Activated T-helper 9 cell treated with anti-CD3 and anti-CD28 coated beads, Interleukin-2, amount 50 U/mL, for 16 hours (primary cell): Measurements from ENCODE around the gene CHCHD6.

Experiments used
- DNase-seq: peaks from one replicate; pipeline ENCODE4 v3.0.0-alpha.2; 2020; ENCODE audit warnings: low read depth

CHCHD6 gene

DNA sequence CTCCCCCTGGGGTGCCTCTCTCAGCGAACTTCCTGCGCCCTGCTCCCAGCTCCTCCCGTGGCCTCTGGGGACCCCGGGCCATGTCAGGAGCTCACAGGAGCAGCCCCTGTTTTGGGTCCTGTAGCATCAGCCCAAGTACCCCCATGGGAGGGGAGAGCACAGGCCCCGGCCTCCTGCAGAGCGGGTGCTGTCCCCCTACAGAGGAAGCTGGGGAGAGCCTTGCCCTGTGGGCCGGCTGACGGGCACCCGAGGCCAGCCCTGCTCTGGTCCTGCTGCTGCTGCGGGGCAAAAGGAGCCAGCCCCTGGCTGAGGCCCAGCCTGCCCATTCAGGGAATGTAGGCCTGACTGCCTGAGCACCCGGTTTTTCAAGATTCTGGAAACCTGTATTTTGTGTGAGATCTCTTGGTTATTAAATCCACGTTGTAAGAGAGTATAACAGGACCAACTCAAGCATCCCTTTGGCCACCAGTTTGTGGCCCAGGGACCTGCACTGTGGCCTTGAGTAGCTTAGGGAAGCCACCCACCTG is 291.3 kb downstream of the CHCHD6 start:
- DNase-seq, result no peak

GRCh38 chr3:126995926-126996512 is 292.0 kb downstream of the CHCHD6 start:
- no peak for DNase-seq

GRCh38 chr3:126996905-126997304 is 292.9 kb downstream of the CHCHD6 start:
- no peak for DNase-seq

DNA sequence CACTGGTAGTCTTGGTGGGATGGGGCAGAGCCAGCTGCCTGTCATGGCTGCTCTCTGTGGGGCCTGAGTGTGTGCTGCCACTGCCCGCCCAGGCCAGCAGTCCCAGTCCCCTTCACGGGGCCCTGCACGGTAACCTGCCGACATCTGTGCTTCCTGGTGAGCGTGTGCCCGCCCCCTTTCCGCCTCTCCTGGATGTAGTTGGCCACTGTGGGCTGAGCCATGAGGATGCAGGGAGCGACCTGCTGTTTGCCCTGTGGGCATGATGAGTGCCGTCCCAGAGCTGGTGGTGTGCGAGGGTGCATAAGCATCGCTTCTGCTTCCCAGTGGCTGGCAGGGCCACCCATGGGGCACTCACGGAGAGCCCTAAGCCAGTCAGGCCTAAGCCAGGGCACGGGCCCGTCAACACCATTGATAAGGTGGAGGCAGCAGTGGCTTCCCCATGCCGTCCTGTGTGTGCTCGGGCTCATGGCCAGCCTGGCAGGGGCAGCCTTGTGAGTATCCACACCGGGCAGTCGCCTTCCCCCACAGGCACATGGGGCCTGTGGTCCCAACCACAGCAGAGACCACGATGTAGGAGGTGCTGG is 293.5 kb downstream of the CHCHD6 start:
- no peak for DNase-seq

DNA sequence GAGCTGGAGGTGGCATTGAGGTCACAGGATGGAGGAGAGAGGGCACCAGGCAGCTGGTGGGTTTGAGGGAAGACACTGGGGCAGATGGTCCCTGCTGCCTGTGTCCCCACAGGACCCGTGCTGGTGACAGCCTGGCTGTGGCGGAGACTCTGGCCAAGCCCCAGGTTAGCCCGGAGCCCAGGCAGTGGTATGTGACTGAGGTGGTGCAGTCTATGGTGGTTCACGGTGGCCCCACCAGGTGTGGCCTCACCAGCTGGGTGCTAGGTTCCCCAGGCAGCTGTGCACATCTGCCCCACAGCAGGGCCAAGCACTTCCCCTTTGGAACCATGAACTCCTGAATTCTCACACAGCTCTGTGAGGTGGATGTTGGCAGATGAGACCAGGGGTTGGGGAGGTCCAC is 294.3 kb downstream of the CHCHD6 start:
- DNase-seq, result no peak

DNA sequence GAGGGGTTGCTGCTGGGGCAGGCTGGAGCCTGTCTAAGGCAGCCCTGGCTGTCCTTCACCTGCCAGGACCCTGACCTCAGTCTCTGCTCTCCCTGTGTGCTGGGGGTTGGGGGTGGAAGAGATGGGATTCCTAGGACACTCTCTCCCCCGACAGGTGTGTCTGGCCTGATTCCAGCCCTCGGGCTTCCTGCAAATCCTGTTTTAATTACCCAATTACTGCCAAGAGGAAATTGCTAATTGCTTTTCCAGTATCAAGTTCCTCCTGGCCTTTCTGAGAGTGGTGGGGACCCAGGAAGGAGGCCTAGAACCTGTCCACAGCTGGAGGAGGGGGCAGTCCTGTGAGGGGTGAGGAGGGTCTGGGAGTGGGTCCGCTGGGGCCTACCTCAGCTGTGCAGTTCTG is 294.7 kb downstream of the CHCHD6 start:
- DNase-seq, result no peak

- DNase-seq, result no peak
Measured at GRCh38 chr3:126999383-126999782, 295.3 kb downstream of the CHCHD6 start.

DNA sequence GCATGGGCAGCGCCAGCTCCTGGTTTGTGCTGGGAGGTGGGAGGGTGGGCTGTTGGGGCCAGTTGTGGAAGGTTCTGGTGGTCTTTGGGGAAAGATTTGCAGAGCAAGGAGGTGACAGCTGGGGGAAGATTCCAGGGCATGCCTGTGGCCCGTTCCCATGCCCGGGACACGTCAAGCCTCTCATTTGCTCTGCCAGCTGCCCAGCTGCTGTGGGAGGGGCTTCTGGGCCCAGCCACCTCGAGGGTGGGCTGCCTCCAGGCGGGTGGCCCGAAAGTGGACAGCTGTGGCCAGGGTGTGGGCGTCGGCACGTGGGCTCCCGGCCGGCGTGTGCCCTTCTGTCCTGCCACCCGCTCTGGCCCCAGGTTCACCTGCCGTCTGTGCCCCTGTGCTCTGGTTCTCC is 296.1 kb downstream of the CHCHD6 start:
- no peak for DNase-seq

DNA sequence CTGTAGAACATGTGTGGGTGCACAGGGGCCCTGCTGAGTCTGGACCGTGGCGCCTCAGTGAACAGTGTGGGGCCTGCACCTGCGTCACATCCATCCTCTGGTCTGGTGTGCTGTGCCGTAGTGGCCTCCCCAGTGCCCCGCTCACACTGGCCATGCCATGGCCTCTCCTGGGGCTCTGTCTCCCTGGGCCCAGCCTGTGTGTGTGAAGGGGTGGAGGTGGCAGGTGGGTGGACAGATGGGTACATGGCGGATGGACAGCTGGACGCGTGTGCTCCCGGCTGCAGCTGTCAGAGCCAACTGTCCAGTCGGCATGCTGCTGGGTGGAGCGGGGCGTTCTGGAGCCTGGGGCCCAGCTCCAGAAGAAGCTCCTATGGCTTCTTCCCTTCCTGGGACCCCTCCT is 296.7 kb downstream of the CHCHD6 start:
- DNase-seq, result no peak

DNA sequence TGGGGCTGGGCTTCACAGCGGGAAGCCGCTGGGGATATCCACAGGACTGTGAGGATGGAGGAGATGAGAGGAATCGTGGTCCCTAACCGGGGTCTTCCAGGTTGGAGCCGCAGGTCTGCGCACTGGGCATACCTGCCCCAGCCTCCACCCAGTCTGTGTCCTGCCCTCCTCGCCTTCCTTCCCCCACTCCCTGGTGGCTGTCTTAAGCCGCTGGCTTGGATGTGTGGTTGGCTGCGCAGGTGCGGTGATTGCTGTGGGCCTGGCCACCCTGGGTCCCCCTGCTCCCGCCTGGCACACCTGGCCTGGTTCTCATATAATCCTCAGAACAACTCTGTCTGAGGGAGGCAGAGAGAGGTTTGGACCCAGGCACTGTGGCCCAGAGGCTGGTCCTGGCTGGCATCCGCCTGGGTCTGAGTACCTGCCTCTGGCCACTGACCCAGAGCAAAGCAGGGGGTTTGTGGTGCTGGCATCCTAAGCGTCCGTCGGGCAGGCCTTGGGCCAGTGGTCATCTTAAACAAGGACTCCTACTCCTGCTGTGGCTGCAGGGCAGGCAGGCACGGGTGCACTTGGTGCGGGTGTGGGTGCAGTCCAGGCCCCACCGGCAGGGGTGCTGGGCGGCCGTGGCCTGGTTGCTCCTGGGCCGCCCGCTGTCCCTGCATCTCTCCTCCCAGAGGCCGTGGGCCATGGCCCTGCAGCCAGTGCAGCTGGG is 297.6 kb downstream of the CHCHD6 start:
- no peak for DNase-seq

GRCh38 chr3:127002195-127003174 is 298.4 kb downstream of the CHCHD6 start:
- no peak for DNase-seq

- DNase-seq, result no peak
Measured at GRCh38 chr3:127003175-127003555, 299.1 kb downstream of the CHCHD6 start.

DNA sequence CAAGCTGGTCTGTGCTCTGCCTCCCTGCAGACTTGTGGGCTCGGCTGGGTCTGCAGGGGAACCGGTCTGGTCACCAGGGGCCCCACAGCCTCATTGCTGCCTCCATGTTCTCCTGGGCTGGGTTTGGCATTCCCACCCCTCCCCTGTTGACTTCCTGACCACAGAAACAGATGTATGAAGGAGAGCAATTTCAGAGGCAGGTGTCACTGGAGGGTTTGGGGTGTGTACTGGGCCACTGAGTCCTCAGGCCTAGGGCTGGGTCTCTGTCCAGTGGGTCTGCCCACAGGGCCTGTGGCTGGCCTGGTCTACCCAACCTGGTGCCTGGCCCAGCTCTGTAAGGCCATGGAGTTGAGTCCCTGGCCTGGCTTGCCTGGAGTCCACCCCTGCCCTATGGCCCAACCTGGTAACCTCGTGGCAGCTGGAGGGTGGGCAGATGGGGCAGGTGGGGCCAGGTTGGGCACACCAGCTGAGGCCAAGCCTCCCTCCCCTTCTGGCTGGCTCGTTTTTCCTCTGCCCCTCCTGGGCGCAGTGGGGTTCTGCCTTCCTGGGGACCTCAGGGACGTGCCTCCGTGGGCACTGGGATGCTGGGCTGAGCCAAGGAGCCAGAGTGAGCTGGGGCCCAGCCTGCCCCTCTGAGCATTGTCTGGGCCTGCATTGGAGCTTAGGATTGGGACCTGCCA is 299.7 kb downstream of the CHCHD6 start:
- DNase-seq, result no peak

GRCh38 chr3:127004641-127005397 is 300.8 kb downstream of the CHCHD6 start:
- DNase-seq, result no peak

DNA sequence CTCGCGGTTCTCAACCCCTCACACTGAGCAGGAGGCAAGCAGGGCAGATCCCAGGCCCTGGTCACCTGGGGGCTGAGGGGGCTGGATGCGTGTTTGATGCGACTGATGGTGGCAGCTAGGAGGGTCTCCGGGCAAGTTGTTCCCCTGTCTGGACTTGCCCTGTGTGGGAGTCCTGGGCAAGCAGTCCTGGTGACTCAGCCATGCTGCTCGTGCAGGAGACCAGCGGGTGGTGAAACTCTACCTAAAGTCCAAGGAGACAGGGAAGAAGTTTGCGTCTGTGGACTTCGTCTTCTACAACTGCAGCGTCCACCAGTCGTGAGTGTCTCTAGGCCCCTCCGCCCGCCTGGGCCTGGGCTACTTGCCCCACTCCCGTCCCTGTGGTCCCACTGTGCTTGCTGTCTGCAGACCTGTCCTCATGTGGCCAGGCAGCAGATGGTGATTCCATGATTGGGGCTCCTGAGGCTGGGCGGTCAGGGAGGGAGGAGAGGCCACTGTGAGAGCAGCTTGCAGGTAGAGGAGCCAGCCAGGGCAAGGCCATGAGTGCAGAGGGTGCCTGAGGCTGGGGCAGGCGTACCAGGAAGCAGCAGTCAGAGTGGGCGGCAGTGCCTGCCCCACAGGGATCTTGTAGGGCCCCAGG is 301.9 kb downstream of the CHCHD6 start:
- DNase-seq, result no peak

DNA sequence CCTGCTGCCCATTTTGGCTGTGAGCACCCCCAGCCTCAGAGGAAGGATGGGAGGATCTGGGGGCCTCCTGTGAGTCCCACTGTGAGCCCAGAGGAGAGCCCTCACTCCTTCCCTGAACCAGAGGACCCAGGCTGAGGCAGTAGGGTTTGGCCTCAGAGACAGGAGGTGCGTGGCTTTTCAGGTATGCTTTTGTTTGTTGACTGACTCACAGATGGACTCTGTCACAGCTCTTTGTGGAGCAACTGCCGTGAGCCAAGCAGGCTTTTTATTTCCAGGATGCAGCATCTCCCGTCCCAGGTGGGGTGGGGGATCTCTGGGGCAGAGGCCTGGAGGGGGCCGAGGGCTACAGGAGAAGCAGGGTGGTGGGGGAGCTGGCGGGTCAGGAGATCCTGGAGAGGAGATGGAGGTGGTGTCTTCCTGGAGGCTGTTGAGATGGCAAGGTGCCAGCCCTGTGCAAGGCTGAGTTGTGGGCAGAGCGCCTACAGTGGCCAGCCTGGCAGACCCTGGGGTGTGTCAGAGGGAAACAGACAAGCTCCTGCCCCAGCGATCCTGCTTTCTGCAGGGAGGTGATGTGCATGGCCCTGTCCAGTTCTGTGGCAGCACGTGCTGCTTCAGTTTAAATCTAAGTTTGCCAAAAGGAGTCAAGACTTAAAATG is 302.9 kb downstream of the CHCHD6 start:
- DNase-seq, result no peak

DNA sequence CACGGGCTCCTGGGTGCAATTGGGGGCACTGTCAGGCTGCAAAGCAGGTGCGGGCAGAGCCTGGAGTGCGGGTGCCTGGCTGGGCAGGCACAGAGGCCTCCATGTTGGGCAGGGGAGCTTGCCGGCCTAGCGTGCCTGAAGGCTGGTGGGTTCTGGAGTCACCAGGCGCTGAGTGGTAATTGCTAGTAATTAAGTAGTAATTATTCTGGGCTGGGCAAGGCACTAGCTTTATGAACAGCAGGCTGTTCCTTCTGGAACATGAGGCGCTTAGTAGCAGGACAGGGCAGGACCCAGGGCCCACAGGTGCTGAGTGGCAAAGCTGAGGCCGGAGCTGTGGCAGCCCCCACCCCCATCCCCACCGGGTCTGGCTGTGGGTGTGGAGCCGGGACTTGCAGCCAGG is 304.2 kb downstream of the CHCHD6 start:
- DNase-seq, result no peak

DNA sequence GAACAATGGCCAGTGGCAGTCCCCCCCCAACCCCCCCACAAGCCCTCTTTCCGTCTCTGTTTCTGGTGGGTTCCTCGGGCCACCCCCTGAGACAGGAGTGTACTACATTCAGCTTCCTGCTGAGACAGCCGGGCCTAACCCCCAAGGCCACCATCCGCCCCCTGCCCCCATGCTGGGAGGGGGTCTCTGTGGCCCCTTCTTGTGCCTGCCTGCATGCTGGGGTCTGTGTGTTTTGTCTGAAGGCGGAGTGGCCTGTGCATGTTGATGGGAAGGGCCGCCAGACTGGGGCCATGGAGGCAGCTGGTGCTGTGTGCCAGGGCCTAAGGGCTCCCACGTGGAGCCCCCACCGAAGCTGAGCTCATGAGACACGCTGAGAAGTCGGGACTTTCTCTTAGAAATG is 305.5 kb downstream of the CHCHD6 start:
- no peak for DNase-seq
